Measurements from ENCODE around the gene GRB14.

Gene GRB14

DNA sequence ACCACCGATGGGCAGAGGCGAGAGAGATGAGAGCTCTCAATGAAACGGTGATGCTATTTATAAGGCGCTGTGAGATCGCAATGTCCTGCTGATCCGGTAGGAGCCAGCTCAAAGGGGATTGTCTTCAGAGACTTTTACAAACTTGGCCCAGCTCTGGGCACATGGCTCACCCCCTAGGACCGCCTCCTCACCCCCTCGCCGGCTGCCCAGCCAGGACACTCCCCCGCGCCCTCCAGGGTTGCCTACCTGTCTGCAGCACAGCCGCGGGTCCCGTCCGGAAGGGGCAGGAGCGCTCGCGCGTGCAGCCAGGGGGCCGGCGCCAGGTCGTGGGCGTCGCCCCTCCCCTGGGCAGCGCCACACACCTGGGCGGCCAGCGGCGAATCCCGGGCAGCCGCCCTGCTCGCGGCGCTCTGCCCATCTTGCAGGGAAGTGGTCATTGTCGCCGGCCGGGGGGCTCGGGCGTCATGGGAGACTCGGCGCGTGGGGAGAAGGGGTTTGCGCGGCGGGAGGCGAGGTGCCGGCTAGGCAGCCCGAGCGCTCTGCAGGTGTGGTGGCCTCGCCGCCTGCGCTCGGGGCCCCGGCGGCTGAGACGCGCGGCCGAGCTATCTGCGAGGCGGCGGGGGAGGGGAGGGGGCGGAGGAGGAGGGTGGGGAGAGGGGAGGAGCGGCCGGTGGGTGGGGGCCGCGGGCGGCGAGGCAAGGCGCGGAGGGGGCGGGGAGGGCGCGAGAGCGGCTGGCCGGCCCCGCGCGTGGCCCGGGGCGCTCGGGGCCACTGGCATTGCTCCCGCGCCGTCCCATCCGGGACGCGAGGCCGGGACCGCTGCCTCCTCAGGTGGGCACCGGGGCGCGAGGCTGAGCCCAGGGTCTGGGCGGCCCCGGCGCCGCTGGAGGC, at the start of gene GRB14:
GRB14 (minus strand) TSS at position 610 of the 891 bp plus-strand sequence; CDS start at position 437, 173 bp downstream.
- TF ChIP-seq, protein P1, sequence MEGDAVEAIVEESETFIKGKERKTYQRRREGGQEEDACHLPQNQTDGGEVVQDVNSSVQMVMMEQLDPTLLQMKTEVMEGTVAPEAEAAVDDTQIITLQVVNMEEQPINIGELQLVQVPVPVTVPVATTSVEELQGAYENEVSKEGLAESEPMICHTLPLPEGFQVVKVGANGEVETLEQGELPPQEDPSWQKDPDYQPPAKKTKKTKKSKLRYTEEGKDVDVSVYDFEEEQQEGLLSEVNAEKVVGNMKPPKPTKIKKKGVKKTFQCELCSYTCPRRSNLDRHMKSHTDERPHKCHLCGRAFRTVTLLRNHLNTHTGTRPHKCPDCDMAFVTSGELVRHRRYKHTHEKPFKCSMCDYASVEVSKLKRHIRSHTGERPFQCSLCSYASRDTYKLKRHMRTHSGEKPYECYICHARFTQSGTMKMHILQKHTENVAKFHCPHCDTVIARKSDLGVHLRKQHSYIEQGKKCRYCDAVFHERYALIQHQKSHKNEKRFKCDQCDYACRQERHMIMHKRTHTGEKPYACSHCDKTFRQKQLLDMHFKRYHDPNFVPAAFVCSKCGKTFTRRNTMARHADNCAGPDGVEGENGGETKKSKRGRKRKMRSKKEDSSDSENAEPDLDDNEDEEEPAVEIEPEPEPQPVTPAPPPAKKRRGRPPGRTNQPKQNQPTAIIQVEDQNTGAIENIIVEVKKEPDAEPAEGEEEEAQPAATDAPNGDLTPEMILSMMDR (IDR thresholded peaks at IDR 0.05; ENCODE audit: unreplicated experiment in 3 of 3): peak in 1 of 3 experiments; percentile 24
- Mint-ChIP-seq H3K4me1 (peaks cover 5% of the 10 kb centered on the region), H3K9me3 (no peaks in the 10 kb centered on the region), H3K36me3 (ENCODE audit: low read depth) (peaks cover 5% of the 10 kb centered on the region), H3K27me3 (ENCODE audit: low read depth) (peaks cover 52% of the 10 kb centered on the region), H3K4me3 (peak within 1 kb of the TSS; percentile 92 to 95 (median 93)), H3K27ac (peak within 1 kb of the TSS; percentile 63 to 96 (median 95))

DNA sequence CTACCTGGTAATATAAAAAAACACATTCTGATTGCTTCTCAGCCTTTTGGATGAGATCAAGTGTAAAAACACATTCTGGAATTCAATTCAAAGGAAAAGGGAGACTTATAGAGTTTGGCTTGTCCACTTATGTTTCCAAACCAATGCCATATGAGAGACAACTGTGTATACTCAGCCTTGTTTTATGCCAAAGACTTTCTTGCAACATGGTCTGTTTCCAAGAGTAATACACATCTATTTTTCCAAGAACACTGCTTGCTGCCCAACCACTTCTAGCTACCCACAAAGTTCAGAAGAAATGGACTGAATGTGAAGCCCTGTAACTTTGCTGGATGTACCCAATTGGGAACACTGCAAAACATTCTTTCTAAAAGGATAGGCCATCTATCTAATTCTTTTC, 48.0 kb upstream of the GRB14 start:
- H3K9me3 Mint-ChIP-seq: no peaks in the 10 kb centered on the region
- TF ChIP-seq, protein P1 (IDR thresholded peaks at IDR 0.05; ENCODE audit: unreplicated experiment in 3 of 3): no peak
- no peaks in the 10 kb centered on the region for H3K27me3 Mint-ChIP-seq (ENCODE audit: low read depth)
- no peak overlapping the region for H3K27ac Mint-ChIP-seq
- H3K4me1 Mint-ChIP-seq: no peaks in the 10 kb centered on the region
- H3K4me3 Mint-ChIP-seq: no peak overlapping the region
- H3K36me3 Mint-ChIP-seq (ENCODE audit: low read depth): no peaks in the 10 kb centered on the region

DNA sequence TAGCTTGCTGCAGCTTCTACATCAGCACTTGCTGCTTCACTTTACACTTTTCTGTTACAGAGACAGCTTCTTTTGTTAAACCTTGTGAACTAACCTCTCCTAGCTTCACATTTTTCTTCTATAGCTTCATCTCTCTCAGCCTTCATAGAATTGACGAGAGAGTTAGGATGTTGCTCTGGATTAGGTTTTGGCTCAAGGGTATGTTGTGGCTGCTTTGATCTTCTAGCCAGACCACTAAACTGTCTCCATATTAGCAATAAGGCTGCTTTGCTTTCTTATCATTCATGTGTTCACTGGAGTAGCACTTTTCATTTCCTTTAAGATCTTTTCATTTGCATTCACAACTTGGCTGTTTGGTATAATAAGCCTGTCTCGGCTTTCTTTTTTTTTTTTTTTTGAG, 46.3 kb upstream of the GRB14 start:
- Mint-ChIP-seq H3K9me3 (no peaks in the 10 kb centered on the region), H3K4me1 (no peaks in the 10 kb centered on the region), H3K4me3 (no peak overlapping the region), H3K27ac (peak overlapping the region in 2 of 3 experiments; percentile 4 to 10), H3K27me3 (ENCODE audit: low read depth) (no peaks in the 10 kb centered on the region), H3K36me3 (ENCODE audit: low read depth) (no peaks in the 10 kb centered on the region)
- TF ChIP-seq, protein P1 (IDR thresholded peaks at IDR 0.05; ENCODE audit: unreplicated experiment in 3 of 3): no peak

DNA sequence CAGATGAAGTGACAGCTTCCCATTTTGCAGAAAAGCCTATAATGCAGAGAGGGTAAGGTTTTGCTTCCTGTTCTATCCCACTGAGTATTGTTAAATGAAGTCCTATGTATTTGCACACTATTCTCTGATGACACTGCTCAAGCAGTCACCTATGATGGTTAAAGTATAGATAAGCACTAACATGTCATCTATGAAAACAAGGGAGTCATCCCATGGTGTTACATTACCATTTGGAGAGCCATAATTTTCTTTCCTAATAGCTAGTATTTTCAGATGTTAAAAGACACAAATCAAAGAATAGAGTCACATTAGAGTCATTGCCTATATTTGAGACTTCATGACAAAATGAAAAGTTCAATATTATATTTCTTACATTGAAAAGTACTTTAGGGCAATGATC, 42.8 kb upstream of the GRB14 start:
- no peaks in the 10 kb centered on the region for H3K27me3 Mint-ChIP-seq (ENCODE audit: low read depth)
- H3K9me3 Mint-ChIP-seq: no peaks in the 10 kb centered on the region
- no peak overlapping the region for H3K4me3 Mint-ChIP-seq
- H3K4me1 Mint-ChIP-seq: no peaks in the 10 kb centered on the region
- H3K36me3 Mint-ChIP-seq (ENCODE audit: low read depth): no peaks in the 10 kb centered on the region
- no peak overlapping the region for H3K27ac Mint-ChIP-seq
- TF ChIP-seq, protein P1 (IDR thresholded peaks at IDR 0.05; ENCODE audit: unreplicated experiment in 3 of 3): no peak

DNA sequence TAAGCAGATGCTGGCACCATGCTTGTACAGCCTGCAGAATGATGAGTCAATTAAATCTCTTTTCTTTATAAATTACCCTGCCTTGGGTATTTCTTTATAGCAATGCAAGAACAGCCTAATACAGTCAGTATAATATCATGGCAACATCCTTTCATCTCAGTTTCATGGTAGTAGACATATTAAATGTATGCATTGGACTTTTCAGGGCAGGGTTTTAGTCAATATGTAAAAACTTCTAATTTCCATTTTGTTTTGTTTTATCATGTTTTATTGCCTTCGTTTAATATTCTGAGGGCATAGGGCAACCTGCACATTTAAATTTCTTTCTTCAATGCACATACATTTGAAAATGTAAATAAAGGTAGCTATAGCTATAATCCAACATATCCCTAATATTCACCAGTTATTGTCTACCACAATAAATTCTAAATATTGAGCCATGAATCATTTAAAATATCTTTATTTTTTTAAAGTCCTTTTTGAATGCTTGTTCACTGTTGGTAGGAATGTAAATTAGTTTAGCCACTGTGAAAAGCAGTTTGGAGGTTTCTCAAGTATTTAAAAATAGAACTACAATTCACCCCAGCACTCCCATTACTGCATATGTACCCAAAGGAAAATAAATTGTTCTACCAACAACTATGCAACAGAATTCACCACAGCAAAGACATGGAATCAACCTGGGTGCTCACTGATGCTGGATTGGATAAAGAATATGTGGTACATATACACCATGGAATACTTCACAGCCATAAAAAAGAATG, 41.8 kb upstream of the GRB14 start:
- no peaks in the 10 kb centered on the region for H3K9me3 Mint-ChIP-seq
- TF ChIP-seq, protein P1 (IDR thresholded peaks at IDR 0.05; ENCODE audit: unreplicated experiment in 3 of 3): no peak

More for the DNA sequence above, 41.8 kb upstream of the GRB14 start:
- H3K27ac Mint-ChIP-seq: no peak overlapping the region
- no peaks in the 10 kb centered on the region for H3K27me3 Mint-ChIP-seq (ENCODE audit: low read depth)
- no peak overlapping the region for H3K4me3 Mint-ChIP-seq
- H3K36me3 Mint-ChIP-seq (ENCODE audit: low read depth): no peaks in the 10 kb centered on the region
- H3K4me1 Mint-ChIP-seq: no peaks in the 10 kb centered on the region
